Activated CD4-positive, alpha-beta T cell treated with anti-CD3 and anti-CD28 coated beads for 24 hours (primary cell): ENCODE data around the gene PYGB.

ENCODE experiments used
- DNase-seq, 2 donors: peaks; one replicate each; pipeline ENCODE4 v3.0.0-alpha.2; 2020; ENCODE audit warnings: low read depth in 2 of 2

The PYGB gene

DNA sequence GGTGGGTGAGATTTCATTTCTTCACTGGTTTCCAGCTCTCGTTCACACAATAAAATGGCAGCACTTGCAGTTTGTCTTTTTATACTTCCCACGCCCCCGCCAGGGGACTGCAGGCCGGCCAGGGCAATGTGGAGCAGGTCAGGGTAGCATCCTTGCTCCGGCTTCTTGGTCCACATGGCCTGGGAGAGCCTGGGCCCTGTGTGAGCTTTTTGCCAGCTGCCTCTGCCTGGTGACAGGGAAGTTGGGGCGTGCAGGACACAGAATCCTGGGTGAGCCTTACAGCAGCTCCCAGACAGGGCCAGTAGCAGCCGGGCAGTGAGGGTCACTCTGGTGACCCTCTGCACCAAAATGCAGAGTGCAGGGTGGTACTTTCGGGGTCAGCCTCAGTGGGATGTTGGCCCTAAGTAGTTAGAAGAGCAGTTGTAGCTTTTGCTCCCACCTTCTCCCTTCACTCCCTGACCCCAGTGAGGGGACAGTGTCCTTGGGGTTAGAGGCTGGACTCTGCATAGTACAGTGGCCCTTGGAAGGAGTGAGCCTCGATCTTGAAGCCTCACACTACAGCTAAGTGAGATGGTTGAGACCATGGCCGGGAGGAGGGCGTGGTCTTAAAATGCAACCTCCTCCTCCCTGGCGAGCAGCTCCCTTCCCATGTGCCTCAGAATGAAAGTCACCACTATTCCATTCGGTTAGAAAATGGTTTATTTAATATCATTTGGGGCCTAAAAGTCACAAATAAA lies 23.8 kb downstream of the PYGB start:
- no peak for DNase-seq

DNA sequence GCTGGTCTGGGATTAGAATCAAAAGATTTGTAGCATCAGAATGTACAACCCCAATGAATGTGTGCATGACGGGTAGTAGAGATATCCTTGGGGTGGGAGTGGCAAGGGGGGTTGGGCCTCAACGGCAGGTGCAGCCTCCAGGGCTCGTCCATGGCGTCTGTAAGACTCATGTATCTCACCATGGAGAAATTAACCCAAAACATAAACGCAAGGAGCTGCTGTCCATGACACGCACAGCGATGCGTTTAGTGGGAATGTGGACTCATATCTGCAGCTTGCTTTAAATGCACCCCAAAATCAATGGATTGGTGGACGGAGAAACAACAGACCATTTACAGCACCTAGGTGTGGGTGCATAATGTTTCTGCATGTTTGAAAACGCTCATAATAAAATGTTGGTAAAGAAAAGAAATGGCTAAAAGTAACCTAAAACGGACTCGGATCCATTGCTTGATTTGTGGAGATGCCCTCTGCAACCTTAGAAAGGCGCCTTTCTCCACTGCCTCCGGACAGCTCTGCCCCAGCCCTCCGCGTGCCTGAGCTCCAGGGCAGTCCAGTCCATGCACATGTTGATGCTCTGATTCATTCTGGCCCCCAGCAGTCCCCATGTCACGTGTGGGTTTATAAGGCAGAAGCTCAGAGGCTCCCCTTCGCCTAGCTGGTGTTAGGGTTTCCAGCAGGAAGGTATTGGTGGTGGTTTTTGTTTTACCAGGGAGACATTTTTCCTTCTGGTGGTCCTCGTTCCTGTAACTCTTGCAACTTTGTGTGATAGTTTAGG lies 24.5 kb downstream of the PYGB start:
- DNase-seq: no peak

DNA sequence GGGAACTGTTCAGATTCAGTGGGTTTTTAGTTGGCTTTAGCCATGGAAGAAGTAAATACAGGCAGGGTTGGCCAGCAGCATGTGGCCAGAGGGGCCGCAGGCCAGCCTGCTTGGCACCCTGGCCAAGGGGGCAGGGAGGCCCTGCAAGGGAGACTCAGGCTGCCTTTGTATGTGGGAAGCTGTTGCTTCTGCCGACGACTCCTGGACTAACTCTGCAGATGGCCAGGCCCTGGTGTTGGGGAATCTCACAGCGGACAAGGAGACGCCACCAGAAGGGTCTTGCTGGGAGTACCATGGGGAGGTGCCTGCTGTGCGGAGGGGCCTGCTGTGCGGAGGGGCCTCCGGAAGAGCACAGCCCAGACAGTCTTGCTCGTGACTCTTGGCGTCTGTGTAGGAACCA lies 25.2 kb downstream of the PYGB start:
- no peak for DNase-seq

DNA sequence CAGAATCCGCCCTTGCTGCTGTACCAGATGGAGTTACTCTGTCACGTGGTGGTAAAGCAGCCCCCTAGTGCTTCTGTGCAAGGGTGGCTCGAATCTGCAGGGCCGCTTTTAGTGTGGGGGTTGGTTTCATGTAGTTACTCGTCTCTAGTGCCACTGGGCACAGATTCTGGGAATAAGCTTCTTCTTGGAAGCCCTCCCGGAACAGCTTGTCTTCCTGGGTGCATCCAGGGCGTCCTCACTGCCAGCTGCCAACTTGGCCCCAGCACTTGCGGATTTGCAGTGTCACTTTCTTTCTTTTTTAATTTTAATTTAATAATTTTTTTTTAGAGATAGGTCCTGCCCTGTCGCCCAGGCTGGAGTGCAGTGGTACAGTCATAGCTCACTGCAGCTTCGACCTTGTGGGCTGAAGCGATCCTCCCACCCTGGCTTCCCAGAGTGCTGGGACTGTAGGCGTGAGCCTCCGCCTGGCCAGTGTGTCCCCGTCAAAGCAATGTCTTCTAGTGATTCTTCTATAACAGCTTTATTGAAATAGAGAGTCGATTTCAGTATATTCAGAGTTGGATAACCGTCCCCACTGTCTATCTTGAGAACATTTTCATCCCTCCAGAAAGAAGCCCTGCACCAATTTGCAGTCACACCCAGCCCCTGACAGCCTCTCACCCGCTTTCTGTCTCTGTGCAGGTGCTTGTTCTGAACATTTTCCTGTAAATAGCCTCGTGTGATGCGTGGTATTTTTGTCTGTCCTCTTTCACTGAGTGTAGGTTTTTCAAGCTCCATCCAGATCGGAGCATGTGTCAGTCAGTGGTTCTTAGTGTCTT lies 25.9 kb downstream of the PYGB start:
- DNase-seq: no peak

DNA sequence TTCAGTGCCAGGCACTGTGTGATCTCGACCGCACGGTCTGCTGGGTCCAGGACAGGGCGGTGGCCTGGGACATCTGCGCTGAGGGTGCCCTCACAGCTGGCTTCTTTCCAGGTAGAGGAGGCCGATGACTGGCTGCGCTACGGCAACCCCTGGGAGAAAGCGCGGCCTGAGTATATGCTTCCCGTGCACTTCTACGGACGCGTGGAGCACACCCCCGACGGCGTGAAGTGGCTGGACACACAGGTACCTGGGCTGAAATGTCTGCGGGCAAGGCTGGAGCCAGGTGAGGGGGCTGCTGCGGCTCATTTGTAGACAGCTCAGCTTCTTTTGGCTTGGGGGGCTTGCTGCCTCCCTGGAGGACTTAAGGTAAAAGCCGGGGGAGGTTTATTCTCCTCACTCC lies 26.6 kb downstream of the PYGB start:
- no peak for DNase-seq

DNA sequence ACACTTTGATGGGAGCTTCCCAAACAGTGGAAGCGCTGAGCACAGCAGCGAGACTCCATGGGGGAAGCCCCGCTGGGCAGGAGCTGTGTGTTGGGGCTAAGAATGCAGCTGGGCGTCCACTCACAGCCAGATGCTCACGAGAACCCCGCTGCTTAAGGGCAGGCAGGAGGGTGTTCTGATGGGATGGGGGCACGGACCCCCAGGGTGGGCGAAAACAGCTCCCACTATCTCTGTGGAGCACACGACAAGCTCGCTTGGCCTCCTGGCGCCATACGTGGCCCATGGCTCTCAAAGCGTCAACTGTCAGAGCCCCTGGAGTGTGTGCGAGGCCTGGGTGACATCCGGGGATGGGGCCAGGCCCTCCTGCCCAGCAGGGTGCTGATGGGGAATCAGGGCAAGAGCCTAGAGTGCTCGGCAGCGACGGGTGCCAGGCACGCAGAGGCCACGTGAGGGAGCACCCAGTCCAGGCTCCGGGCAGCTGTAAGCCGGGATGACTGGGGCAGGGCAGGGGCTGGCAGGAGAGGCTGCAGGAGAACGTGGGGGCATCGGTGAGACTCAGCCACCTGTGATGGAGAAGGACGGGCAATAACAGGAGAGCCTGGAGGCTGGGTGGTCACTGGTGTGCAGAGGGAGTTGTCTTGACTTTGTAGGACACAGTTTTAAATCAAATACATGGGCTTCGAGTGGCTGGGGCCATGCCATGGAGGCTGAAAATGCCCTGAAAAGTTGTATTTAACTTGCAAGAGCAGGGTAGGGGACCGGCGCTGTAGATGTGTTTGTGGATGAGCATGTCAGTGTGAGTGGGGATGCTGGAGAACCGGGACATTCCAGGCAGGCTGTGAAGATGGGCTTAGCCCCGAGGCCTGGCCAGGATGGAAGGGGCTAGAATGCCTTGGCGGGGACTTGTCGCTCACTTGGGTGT lies 27.3 kb downstream of the PYGB start:
- no peak for DNase-seq

DNA sequence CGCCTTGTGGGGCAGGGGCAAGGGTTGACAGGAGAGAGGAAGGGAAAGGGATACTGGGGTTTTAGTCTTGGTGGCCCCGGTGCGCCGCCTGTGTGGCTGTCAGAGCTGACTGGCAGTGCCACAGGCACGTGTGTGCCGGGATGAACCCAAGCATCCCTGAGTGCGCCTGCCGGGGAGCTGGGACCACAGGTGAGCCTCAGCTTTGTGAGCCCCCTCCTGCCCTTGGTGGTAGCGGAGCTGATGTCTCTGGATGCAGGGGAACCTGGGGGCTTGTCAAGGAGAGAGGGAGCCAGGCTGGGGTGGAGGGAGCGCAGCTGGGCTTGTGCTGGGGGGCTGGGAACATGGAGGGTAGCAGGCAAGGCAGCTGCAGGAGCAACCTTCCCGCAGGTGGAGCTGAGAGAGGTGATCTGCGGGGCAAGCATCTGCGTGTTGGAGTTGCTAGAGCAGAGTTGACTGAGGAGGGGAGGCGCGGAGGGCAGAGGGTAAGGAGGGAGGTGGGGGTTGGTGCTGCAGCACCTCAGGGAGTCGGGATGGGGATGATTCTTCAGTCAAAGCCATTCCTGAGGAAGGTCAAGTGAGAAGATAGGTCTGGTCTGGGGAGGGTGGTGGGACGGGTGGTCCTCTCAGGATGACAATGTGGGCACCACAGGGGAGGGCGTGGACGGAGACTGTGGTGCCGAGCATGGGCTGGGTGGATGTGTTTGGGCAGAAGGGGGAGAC lies 28.1 kb downstream of the PYGB start:
- DNase-seq: no peak

DNA sequence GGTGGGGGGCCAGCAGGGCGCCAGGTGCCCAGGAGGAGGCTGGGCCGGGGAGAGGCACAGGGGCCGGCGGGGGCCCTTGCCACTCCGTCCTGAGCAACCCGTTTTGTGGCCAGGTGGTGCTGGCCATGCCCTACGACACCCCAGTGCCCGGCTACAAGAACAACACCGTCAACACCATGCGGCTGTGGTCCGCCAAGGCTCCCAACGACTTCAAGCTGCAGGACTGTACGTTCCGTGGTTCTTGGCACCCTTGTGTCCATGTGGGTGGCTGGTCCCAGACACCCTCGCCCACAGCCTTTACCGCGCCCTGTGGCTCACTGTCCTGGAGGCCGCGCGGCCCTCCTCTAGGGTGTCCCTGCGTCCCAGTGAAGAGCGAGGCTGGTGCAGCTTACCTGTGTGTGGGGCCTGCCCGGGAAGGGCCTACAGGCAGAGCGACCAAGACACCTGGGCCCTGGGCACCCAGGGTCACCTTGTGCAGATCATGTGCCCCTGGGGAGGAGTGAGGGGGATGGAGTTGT lies 28.7 kb downstream of the PYGB start:
- DNase-seq: no peak

DNA sequence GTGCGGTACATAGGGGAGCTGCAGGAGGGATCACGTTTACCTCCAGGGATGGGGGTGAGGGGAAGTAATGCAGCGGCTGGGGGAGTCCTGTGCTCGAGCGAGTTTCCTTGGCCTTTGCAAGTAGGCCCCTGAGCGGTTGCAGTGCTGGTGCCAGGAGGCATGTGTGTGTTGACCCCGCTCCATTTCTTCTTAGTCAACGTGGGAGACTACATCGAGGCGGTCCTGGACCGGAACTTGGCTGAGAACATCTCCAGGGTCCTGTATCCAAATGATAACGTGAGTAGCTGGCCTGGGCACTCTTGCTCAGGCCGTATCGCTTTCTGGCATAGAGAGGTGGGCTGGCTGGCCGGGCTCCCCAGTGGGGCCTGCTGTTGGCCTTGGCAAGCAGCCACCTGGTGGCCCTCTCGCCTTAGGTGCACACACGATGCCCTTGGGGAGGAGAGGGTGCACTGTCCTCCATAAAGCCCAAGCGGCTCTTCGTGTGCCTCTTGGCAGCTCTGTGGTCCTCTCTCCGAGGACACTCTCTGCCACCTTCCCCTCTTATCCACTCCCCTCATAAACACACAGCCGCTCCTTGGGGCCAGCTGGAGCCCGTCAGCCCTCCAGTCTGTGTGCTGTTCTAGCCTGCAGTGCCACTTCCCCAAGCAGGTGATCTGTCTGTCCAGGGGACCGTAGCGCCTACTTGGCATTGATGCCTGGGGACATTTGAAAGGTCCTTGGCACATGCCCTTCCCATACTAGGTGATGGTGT lies 29.3 kb downstream of the PYGB start:
- DNase-seq: no peak

DNA sequence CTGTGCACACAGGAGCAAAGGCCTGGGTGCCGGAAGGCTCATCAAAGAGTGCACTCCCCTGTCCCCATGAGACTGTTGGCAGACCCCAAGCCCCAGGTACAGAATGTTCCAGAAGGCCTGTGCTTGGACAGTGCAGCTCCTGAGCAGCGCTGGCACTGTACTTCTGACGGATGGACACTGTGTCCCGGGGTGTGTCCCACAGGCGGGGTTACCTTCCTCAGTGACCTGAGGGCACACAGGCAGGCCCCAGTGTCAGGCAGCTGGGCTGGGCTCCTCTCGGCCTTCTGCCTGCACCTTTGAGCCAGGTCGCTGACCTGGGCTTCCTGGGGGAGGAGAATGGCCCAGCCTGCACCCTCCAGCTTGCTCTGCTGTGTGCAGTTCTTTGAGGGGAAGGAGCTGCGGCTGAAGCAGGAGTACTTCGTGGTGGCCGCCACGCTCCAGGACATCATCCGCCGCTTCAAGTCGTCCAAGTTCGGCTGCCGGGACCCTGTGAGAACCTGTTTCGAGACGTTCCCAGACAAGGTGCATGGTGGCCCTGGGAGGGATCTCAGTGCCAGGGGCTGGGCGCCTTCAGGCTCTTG lies 30.1 kb downstream of the PYGB start:
- no peak for DNase-seq

DNA sequence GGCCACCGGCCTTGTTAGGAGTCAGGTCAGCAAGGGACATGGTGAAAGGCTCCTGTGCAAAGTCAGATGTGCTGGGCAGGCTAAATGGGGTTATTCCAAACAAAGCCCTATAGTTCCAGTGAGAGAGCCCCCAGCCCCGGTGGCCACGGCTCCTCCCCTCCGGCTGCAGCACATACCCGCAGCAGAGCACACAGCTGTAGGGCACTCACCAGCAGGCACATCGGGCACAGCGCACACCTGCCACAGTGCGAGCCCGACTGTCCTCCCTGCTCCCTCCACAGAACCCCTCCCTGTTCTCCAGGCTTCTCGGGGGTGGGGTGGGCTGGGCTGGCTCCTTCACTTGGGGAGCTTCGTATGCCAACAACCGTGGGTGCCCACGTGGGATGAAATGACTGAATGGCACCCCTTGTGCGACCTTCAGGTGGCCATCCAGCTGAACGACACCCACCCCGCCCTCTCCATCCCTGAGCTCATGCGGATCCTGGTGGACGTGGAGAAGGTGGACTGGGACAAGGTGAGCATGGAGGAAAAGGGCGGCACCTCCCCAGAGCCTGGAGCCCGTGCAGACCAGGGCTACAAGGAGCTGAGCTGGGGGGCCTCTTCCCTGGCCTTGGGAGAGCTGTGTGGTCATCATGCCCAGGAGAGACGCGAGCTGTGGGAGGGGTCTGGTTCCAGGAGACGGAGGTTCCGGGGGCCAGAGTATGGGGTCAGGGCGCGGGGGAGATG lies 30.9 kb downstream of the PYGB start:
- no peak for DNase-seq

DNA sequence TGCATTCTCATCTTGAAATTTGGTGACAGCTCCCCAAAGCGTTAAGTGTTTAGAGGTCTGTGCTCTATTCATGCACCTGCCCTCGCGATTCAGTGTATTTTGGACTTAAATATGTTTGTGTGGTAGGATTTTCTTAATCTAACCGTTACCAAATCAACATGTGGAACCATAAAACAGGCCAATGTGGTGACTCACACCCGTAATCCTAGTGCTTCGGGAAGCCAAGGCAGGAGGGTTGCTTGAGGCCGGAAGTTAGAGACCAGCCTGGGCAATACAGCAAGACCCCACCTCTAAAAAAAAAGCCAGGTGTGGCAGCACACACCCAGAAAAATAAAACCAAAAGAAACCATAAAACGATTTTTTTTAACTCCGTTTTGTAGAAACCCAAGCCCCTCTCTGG lies 31.5 kb downstream of the PYGB start:
- DNase-seq: no peak

DNA sequence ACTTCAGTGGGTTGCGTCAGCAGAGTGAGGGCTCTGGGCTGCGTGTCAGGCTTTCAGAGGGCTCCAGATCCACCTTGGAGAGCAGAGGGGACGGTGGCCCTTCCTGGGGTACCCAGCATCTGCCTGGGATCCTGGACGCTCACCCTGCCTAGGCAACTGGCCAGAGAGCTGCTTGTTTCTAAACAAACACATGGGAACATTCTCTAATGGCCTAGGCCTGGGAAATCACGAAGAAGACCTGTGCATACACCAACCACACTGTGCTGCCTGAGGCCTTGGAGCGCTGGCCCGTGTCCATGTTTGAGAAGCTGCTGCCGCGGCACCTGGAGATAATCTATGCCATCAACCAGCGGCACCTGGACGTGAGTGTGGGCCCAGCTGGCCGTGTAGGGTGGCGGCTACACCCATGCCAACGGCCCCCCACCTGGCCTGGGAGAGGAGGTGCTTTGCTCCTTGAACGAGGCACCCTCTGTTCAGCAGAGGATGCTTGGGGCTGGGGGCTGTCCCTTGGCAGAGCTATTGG lies 32.2 kb downstream of the PYGB start:
- no peak for DNase-seq

DNA sequence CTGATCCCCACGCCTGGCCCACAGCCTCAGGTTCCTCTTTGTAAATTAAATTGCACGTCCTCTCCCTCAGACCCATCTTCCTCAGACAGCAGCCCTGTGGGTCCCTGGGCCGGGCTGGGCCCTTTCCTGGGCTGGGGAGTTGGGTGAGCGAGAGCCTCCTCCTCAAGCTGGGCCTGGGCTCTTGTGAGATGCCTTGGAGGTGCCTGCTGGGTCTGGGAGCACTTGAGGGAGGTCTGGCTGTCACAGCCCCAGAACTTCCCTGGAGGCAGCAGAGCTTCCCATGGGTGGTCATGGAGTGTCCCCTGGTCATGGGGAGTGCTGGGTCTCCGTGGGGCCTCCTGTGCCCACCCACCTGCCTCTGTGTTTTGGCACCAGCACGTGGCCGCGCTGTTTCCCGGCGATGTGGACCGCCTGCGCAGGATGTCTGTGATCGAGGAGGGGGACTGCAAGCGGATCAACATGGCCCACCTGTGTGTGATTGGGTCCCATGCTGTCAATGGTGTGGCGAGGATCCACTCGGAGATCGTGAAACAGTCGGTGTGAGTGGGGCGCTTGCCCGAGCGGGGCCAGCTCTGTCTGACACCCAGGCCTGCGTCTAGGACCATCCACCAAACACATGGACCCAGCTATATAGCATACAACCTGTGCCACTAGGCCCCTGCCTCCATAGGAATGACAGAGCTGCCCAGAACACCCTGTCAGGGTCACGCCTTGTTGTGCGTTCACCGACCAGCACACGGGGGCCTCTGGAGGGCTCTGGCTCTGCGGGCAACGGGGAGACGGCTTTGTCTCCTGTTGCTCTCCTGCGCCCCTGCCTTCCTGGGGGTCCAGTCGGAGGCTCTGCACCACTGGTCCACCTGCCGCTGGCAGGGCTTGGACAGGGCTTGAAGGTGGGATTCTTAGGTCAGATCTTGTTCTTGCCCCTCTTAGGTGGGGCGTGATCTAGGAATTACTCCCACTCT lies 33.0 kb downstream of the PYGB start:
- DNase-seq: no peak

DNA sequence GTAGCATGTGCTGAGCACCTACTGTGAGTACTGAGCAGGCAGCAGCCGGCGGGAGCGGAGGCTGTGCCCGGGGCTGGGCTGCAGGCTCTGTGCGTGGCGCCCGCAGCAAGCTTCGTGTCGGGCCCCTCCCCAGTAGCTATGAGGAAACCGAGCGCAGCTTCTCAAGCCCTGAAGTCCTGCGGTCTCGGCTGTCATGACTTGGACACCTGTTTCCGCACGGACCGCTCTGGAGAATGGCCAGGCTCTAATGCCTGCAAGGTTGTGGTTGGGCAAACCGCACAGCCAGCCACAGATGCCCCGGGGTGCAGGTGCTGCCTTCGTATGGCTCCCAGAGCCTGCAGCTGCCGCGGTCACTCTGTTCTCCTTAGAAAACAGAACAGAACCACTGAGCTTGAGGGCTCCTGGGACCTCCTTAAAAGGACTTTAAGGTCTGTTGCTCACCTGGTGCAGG lies 33.7 kb downstream of the PYGB start:
- DNase-seq: no peak

DNA sequence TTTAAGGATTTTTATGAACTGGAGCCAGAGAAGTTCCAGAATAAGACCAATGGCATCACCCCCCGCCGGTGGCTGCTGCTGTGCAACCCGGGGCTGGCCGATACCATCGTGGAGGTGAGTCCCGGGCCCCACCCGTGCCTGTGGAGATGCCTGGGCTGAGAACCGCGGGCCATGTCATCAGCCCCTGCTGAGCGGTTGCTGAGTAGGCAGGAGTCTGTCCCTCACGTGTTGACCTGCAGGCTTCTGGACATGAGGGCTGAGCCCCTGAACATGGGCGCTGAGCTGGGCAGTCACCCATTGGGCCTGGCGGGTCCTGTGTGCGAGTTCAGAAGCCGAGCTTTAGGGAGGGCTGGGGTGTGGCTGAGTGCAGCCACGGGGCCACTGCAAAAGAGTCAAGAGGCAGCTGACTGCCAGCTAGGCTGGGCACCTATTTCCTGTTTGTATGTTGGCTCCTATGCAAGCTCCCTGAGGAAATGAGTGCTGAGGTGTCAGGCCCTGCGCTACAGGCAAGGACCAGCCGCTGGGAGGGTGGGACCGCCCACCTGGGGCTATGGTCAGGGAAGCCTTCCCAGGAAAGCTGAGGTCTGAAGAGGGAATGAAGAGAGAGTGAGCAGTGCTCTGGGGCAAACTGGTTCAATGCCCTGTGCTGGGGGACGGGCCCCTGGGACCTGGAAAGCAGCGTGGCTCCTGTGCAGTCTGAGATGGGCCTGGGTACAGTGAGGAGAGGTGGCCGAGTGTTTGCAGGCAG lies 34.3 kb downstream of the PYGB start:
- no peak for DNase-seq

DNA sequence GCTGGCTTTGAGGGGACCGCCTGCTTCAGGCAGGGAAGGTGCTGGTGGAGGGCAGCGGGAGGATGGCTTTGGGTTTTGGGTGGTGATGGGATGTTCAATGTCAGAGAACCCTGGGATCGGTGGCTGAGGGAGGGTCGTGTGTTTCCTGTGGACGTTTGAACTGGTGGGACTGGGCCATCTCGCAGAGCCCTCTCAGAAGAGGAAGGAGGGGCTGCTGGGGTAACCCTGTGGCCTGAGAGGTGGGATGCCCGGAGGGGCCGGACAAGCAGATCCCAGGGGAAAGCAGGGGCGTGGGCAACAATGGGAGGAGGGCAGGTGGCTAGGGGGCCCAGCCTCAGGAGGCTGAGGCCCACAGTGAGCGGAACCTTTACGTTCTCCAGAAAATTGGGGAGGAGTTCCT lies 34.9 kb downstream of the PYGB start:
- DNase-seq: no peak
